Left renal pelvis (tissue), 4 donors: ENCODE results near the gene APOE. TPM values are rescaled to one million over a fixed set of nuclear protein-coding genes. Genes with fewer than 3 reads are reported as not detected.
"Not testable (repeated sequence)": the region's sequence is repeated elsewhere in the genome, so short reads cannot be mapped to it uniquely, and the experiment has no call there.

ENCODE experiments used
- DNase-seq, 4 donors: peaks; one replicate each; pipeline ENCODE4 v3.0.0-alpha.2; 2013; ENCODE audit warnings: low read depth in 4 of 4, low spot score in 3 of 4
- polyA plus RNA-seq, 4 donors: library from polyadenylated mRNA; unstranded; fragments of 120-200 nt; gene quantifications; one replicate each; pipeline ENCODE4 v1.2.1, GENCODE V29; 2013; ENCODE audit not compliant: insufficient read length in 4 of 4

Gene APOE
- polyA plus RNA-seq, 4 donors = 51.2 to 397 (median 259) TPM

DNA sequence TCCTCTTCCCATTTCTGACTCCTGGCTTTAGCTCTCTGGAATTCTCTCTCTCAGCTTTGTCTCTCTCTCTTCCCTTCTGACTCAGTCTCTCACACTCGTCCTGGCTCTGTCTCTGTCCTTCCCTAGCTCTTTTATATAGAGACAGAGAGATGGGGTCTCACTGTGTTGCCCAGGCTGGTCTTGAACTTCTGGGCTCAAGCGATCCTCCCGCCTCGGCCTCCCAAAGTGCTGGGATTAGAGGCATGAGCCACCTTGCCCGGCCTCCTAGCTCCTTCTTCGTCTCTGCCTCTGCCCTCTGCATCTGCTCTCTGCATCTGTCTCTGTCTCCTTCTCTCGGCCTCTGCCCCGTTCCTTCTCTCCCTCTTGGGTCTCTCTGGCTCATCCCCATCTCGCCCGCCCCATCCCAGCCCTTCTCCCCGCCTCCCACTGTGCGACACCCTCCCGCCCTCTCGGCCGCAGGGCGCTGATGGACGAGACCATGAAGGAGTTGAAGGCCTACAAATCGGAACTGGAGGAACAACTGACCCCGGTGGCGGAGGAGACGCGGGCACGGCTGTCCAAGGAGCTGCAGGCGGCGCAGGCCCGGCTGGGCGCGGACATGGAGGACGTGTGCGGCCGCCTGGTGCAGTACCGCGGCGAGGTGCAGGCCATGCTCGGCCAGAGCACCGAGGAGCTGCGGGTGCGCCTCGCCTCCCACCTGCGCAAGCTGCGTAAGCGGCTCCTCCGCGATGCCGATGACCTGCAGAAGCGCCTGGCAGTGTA, 2.7 kb downstream of the APOE start:
- no peak for DNase-seq

DNA sequence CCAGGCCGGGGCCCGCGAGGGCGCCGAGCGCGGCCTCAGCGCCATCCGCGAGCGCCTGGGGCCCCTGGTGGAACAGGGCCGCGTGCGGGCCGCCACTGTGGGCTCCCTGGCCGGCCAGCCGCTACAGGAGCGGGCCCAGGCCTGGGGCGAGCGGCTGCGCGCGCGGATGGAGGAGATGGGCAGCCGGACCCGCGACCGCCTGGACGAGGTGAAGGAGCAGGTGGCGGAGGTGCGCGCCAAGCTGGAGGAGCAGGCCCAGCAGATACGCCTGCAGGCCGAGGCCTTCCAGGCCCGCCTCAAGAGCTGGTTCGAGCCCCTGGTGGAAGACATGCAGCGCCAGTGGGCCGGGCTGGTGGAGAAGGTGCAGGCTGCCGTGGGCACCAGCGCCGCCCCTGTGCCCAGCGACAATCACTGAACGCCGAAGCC, 3.3 kb downstream of the APOE start:
- no peak for DNase-seq

DNA sequence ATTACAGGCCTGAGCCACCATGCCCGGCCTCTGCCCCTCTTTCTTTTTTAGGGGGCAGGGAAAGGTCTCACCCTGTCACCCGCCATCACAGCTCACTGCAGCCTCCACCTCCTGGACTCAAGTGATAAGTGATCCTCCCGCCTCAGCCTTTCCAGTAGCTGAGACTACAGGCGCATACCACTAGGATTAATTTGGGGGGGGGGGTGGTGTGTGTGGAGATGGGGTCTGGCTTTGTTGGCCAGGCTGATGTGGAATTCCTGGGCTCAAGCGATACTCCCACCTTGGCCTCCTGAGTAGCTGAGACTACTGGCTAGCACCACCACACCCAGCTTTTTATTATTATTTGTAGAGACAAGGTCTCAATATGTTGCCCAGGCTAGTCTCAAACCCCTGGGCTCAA, 4.2 kb downstream of the APOE start:
- DNase-seq = no peak

DNA sequence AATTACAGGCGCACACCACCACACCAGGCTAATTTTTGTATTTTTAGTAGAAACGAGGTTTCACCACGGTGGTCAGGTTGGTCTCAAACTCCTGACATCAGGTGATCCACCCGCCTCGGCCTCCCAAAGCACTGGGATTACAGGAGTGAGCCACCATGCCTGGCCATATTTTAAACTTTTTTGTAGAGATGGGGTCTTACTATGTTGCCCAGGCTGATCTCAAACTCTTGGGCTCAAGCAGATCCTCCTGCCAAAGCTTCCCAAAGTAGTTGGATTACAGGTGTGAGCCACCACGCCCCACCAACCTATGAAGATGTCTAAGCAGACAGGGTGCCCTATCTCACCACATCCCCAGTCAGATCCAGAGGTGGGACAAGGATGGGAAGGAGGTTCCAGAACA, 6.3 kb downstream of the APOE start:
- DNase-seq = not testable (repeated sequence)

DNA sequence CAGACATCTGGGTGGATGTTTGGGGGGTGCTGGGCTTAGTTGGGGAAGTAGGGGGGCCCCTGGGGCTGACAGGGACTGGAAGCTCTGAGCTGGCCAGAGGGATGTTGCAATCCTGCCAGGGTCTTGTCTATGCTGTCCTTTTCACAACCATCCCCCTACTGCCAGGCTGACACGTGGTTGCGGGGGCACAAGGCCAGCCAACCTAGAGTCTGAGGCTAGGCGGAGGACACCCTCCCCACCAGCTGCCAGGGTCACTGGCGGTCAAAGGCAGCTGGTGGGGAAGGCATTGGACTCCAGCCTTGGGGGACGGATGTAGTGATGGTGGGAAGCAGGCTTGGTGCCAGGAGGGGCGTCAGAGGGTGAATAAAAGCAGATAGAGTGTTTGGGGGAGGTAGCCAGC, 7.3 kb downstream of the APOE start:
- DNase-seq = no peak

DNA sequence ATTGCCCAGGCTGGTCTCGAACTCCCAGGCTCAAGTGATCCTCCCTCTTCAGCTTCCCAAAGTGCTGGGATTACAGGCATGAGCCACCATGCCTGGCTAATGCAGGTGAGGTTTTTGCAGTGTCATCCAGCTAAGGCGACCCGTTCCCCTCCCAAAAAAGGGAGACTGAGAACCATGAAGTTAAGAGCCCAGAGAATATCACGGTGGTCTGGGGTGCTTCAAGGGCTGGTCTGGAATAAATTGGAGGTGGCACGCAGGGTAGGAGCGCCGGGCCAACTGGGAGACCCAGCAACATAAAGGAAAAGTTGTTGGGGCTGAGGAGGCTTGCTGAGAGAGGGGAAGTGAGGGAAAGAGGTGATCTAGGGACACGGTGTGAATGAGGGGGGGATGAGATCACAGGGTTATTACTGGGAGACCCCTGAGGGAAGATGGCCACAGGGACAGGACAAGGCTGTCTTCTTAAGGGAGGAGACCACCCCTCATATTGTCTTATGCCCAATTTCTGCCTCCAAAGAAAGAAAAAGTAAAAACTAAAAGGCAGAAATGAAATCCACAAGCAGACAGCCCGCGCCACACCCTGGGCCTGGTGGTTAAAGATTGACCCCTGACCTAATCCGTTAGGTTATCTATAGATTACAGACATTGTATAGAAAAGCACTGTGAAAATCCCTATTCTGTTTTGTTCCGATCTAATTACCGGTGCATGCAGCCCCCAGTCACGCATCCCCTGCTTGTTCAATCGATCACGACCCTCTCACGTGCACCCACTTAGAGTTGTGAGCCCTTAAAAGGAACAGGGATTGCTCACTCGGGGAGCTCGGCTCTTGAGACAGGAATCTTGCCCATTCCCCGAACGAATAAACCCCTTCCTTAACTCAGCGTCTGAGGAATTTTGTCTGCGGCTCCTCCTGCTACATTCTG, 8.2 kb downstream of the APOE start:
- not testable (repeated sequence) for DNase-seq

DNA sequence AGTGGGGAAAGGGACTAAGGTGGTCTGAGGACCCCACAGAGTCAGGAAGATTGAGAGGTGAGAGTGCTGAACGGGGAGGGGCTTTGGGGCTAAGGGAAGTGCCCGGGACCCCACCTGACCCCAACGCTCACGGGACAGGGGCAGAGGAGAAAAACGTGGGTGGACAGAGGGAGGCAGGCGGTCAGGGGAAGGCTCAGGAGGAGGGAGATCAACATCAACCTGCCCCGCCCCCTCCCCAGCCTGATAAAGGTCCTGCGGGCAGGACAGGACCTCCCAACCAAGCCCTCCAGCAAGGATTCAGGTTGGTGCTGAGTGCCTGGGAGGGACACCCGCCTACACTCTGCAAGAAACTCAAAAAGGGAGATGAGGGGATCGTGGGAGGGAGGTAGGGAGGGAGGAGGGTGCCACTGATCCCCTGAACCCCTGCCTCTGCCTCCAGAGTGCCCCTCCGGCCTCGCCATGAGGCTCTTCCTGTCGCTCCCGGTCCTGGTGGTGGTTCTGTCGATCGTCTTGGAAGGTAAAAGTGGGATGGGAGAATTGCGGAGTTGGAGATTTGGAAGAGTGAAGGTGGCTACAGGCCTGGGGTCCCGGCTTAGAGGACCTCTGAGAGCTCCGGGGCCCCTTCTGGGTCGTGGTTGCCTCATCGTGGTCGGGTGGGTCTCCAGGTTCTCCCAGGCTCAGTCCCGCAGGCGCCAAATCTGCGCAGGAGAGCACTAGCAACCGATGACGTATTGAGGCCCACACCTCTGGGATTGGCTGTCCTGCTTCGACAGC, 9.0 kb downstream of the APOE start, which contains the start of gene APOC1:
Gene APOC1, plus strand, starts transcription at position 176 of the 774 bp plus-strand sequence. Its CDS starts 284 bp downstream, at position 460.
- peak; percentile 75 to 88 (median 80) for DNase-seq

DNA sequence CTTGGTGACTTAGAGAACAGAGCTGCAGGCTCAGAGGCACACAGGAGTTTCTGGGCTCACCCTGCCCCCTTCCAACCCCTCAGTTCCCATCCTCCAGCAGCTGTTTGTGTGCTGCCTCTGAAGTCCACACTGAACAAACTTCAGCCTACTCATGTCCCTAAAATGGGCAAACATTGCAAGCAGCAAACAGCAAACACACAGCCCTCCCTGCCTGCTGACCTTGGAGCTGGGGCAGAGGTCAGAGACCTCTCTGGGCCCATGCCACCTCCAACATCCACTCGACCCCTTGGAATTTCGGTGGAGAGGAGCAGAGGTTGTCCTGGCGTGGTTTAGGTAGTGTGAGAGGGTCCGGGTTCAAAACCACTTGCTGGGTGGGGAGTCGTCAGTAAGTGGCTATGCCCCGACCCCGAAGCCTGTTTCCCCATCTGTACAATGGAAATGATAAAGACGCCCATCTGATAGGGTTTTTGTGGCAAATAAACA, 18.7 kb downstream of the APOE start:
- DNase-seq = no peak

DNA sequence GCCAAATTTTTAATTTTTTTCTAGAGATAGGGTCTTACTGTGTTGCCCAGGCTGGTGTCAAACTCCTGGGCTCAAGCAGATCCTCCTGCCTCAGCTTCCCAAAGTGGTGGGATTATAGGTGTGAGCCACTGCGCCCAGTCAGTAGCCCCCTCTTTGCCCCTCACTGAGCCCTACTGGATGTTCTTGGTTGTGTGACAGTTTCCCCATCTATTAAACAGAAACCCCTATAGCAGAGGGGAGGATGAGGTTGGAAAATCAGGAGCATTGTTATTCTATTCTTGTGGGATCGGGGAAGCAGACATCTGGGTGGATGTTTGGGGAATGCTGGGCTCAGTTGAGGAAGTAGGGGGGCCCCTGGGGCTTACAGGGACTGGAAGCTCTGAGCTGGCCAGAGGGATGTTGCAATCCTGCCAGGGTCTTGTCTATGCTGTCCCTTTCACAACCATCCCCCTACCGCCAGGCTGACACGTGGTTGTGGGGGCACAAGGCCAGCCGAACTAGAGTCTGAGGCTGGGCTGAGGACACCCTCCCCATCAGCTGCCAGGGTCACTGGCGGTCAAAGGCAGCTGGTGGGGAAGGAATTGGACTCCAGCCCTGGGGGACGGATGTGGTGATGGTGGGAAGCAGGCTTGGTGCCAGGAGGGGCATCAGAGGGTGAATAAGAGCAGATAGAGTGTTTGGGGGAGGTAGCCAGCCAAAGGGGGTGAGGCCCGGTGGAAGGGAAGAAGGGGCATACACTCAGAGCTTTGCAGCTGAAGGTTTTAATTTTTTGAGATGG, 19.7 kb downstream of the APOE start:
- no peak for DNase-seq

DNA sequence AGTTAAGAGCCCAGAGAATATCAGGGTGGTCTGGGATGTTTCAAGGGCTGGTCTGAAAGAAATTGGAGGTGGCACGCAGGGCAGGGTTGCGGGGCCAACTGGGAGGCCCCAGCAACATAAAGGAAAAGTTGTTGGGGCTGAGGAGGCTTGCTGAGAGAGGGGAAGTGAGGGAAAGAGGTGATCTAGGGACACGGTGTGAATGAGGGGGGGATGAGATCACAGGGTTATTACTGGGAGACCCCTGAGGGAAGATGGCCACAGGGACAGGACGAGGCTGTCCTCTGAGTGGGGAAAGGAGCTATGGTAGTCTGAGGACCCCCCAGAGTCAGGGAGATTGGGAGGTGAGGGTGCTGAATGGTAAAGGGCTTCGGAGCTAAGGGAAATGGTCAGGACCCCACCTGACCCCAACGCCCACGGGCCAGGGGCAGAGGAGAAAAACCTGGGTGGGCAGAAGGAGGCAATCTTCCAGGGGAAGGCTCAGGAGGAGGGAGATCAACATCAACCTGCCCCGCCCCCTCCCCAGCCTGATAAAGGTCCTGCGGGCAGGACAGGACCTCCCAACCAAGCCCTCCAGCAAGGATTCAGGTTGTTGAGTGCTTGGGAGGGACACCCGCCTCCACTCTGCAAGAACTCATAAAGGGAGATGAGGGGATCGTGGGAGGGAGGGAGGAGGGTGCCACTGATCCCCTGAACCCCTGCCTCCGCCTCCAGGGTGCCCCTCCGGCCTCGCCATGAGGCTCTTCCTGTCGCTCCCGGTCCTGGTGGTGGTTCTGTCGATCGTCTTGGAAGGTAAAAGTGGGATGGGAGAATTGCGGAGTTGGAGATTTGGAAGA, 20.9 kb downstream of the APOE start:
- DNase-seq = not testable (repeated sequence)

DNA sequence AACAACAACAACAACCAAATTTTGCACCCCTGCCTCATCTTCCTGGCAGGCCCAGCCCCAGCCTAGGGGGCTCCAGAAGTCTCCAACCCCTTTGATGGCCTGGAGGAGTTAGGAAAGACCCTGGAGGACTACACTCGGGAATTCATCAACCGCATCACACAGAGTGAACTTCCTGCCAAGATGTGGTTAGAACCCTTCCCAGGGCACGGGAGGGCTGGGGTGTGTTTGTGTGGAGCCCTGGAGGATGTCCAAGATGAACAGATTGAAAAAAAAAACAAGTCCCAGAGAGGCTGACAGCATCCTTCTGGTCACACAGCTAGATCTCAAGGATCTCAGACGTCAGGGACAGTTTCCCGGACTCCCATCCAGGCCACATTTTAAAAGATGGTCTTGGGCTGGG, 22.1 kb downstream of the APOE start:
- DNase-seq = no peak

DNA sequence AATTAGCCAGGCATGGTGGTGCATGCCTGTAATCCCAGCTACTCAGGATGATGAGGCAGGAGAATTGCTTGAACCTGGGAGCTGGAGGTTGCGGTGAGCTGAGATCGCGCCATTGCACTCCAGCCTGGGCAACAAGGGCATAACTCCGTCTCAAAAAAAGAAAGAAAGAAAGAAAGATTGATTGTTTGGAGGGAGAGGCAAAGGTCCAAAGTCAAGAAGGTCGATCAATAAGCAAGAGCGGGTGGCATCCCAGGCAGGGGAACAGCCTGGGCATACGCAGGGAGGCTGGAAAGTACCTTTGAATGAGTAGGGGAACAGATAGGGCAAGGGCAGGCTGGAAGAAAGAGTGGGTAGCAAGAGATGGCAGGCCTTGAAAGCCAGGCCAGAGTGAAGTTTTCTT, 24.5 kb downstream of the APOE start:
- DNase-seq = no peak

DNA sequence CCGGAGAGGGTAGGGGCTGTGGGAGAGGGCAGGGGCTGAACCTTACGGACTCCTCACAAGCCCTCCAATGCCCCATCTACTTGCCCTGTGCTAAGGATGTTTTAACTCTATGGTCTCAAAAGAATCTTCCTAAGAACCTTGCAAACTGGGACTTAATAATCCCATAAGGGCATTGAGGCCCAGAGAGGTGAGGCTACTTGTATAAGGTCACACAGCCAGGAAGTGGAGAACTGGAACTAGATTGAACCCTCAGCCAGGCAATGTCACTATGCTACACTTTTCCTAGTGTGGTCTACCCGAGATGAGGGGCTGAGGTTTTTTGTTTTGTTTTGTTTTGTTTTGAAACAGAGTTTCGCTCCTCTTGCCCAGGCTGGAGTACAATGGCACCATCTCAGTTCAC, 25.9 kb downstream of the APOE start:
- DNase-seq = no peak

DNA sequence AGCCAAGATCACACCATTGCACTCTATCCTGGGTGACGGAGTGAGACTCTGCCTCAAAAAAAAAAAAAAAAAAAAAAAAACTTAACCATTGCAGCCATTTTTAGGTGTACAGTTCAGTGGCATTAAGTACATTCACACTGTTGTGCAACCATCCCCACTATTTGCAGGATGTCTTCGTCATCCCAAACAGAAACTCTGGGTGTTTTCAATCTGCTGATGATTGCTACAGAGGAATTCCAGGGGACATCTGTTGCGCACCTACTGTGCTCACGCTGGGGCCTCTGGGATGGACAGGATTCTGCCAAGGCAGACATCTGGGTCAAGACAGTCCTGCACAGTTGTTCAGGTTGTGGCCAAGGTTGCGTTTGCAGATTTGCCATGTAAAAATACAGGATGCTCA, 34.1 kb downstream of the APOE start:
- DNase-seq = no peak

DNA sequence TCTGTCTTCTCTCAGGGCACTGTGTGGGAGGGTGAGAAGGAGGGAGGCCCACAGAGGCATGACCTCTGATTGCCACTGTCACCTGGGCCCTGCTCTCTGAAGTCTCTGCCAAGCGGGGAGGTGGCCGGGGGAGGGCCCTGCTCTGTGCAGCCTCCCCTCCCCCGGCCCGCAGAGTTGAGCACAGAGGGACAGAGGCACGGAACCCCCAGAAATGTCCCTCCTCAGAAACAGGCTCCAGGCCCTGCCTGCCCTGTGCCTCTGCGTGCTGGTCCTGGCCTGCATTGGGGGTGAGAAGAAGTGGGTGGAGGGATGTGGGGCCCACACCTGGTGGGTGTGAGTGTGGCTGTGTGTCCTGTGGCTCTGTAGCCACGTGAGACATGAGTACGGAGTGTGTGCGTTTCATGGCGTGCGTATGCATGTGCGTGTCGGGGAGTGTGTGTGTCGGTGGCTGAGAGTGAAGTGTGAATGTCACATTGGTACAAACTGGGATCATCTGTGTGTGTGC, 36.5 kb downstream of the APOE start, which contains the start of gene APOC4:
Gene APOC4, plus strand, starts transcription at position 171 of the 505 bp plus-strand sequence. Its CDS starts 41 bp downstream, at position 212.
- DNase-seq = no peak

DNA sequence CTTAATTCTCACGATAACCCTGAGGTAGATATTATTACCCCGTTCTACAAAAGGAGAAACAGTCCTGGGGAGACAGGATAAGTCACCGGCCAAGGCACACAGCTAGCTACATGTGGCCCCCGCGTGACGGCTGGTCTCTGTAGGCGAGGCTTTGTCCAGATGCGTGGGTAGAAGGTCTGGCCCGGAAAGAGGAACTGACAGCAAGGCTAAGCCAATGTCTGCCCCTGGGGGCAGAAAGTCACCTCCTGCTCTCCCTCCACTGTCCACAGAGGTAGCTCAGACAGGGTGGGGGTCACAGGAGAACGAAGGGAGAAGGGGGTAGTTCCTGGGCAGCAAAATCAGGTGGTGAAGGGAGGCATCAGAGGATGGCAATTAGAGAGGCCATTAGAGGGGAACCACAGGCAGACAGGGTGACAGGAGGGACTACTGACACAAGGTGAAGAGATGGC, 38.2 kb downstream of the APOE start:
- DNase-seq = no peak

DNA sequence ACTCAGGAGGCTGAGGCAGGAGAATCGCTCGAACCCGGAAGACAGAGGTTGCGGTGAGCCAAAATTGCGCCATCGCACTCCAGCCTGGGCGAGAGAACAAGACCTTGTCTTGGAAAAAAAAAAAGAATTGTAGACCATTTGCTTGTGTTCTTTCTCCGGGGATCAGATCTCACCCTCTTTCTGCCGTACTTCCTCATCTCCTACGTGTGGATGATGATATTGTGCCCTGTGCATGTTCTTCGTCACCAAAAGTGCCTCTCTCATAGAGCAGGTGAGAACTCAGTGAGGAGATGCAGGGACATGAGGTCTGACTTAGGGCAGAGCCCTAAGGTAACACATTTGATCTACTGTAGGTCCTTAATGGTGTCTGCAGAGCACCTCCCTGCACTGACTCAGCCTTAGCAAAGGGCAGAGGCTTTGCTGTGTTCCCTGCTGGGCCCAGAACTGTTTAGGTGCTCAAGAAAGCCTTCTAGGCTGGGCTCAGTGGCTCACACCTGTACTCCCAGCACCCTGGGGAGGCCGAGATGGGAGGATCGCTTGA, 41.5 kb downstream of the APOE start:
- DNase-seq = no peak

DNA sequence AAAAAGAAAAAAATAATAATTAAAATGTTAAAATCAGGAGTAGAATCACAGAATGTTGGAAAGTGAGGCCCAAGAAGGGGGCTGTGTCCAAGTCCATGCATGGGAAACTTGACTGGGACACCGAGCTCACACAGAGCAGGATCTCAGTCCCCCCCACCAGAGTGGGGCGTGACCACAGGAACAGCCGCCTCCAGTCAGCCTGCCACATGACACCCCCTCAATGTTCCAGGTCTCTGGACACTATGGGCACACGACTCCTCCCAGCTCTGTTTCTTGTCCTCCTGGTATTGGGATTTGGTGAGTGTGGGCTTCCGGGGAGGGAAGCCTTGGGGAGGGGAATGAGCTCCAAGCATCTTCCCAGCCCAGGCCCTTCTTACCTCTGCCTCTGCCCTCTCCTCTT, 42.6 kb downstream of the APOE start:
- DNase-seq = no peak
